C4-2B (cell line): ENCODE results near the gene MTSS2.

Experiments used
- H3K27ac ChIP-seq: fragments of 450-650 bp; 2 replicates; pipeline ENCODE4 v1.5.1; 2017
- ZFX ChIP-seq: fragments of 450-650 bp; IDR thresholded peaks from 2 replicates; pipeline ENCODE4 v1.6.1; 2017
- TF ChIP-seq, protein P1 (sequence below): fragments of 450-650 bp; conservative IDR thresholded peaks from 2 replicates; pipeline ENCODE4 v1.5.1; 2017; ENCODE audit warnings: mild to moderate bottlenecking

Gene MTSS2

DNA sequence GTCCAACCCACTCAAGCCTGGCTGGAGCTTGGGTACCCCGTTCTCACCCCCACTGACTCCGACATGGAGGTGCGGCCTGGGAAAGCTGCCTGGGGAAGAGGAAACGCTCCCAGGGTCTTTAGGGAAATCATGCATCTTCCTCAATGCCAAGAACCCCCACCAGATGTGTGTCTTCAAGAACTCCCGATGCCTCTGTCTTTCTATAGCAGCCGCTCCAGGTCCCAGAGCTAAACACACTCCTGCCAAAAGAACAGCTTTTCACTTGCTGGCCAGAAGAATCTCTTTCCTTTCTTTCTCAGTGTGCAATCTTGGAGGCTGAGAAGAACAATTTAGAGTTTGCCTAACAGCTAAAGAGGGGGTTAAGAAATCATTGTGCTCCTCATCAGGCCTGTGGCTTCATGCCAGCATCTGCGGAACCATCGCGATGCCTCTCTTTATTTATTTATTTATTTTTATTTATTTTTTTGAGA is 41.1 kb upstream of the MTSS2 start:
- TF ChIP-seq, protein P1, sequence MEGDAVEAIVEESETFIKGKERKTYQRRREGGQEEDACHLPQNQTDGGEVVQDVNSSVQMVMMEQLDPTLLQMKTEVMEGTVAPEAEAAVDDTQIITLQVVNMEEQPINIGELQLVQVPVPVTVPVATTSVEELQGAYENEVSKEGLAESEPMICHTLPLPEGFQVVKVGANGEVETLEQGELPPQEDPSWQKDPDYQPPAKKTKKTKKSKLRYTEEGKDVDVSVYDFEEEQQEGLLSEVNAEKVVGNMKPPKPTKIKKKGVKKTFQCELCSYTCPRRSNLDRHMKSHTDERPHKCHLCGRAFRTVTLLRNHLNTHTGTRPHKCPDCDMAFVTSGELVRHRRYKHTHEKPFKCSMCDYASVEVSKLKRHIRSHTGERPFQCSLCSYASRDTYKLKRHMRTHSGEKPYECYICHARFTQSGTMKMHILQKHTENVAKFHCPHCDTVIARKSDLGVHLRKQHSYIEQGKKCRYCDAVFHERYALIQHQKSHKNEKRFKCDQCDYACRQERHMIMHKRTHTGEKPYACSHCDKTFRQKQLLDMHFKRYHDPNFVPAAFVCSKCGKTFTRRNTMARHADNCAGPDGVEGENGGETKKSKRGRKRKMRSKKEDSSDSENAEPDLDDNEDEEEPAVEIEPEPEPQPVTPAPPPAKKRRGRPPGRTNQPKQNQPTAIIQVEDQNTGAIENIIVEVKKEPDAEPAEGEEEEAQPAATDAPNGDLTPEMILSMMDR, result no peak
- no peak for TF ChIP-seq ZFX
- H3K27ac ChIP-seq, result no peak overlapping the region

DNA sequence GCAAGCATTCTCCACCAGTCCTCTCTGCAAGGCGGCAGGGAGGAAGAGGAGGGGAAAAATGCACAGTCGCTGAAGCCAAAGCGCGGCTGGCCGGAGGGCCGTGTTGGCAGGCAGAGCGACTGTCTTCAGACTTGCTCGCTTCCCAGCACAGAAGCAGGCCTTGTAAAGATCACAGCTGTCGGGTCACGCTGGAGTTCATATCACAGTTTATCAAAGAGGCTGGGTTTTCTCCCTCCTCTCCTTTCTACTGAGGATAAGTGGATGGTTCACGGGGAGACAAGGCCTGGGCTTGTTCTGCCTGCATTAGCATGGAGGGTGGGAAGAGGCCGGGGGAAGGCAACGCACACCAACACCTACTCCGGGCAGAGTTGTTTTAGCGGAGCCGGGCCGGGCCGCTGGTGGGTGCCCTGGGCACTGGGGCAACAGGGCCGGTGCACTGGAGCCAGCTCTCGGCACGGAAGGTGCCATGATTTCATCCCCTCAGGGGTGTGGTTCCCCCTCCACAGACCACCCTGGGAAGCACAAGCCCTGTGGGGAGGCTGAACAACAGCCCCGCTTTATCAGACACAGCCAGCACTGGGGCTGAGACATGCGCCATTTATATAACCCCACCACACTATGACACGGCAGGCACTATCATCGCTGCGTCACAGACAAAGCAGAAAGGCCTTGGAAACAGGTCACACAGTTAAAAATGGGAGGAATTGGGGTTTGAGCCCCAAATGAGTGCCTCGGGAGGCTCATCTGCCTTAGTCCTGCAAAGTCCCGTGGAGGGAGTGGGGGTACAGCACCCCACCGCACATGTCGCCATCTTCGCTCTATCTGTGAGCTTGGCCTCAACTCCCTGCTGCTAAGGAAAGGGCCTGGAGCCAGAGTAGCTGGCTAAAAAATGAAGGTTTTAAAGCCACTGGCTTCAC is 40.3 kb upstream of the MTSS2 start:
- TF ChIP-seq ZFX, result no peak
- TF ChIP-seq, protein P1, result no peak
- H3K27ac ChIP-seq, result no peak overlapping the region

DNA sequence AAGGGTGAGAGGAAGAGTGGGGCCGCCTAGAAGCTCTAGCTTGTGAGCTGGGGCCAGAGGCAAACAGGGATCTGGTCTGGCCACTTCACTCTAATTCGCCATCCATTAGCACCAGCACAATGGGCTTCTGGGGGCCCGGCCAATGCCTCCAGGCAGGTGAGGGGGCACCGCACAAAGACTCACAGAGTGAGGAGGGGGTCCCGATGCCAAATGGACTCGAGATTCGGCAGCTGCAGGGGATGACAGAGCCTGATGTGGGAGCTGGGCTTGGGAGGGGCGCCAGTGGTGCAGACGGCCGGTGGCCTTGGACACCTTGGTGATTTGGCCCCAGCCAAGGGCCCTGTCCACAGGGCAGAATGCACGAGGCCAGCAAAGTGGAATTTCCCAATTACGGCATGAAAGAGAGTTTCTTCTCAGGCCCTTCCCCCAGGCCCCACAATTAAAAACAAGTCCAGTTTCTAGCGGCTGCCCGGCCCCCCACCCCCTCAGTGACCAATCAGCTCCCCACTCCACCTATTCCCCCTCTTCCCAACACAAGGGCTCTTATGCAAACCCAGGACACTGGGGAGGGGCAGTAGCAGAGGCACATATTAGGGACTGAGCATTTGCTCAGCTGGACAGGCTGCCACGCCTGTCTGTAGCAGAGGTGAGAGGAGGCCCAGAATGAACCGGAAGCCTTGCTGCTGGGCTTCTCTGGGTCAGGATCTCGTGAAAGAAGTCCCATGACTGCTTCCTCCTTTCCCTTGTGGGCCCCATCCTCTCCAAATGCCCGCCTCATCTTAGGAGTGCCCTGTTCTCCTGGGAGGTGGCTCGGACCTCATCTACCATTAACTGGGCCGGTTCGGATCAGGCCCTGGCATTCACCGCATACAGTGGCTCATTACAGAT is 39.4 kb upstream of the MTSS2 start:
- H3K27ac ChIP-seq, result no peak overlapping the region
- no peak for TF ChIP-seq ZFX
- TF ChIP-seq, protein P1, result no peak

DNA sequence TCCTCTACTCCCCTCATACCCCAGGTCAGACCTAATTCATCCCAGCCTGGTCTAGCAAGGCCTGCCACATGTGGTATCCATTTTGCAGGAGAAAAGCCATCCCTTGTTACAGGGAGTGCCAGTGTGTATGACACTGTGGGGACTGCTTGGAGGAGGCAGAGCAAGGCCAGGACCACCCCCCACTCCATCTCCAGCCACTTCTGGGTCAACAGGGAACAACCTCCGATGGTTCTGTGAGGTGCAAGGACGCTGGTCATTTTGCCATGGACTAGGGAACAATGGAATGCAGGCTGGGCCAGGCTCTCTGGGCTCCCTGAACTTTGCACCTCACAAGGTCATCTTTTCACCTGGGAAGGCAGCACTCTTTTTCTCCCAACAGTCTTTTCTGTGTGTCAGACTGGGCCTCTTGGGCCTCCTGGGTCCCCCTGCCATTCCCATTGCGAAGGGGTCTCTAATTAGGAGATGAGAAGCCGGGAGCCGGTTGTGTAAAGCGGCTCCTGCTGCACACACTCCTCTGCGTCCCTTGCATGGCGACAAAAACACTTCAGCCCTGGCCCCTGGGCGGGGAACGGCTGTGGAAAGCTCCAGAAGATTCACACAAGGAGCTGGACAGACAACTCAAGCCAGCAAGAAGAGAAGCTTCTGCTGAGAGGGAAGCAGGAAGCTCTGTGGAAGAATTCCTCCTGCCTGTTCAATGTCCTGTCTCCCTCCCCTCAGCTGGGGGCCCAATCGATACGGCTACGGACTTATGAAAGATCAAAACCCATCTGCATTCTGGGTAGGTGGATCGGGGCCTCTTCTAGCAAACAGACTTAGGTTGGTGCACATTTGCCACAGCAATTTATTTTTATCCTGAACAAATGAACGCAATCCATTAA is 38.5 kb upstream of the MTSS2 start:
- no peak overlapping the region for H3K27ac ChIP-seq
- TF ChIP-seq, protein P1, result no peak
- no peak for TF ChIP-seq ZFX

DNA sequence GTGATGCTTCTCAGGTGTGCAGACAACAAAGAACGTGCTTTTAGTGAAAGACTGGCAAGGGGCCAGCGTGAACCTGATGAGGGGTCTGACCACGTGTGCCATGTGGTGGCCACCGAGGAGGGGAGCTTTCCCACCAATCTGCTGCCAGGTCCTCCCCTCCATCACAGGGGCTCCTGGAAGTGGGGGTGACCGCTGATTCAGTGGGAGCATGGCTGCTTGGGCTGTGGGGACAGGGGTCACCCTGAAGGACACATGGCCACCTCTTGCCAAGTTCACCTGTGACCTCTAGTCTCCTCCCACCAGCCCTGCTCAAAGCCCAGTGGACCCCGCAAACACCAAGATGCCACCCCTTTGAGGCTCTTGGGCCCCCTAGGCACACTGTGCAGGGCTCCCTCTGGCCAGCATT is 37.9 kb upstream of the MTSS2 start:
- TF ChIP-seq, protein P1, result no peak
- no peak for TF ChIP-seq ZFX
- no peak overlapping the region for H3K27ac ChIP-seq

DNA sequence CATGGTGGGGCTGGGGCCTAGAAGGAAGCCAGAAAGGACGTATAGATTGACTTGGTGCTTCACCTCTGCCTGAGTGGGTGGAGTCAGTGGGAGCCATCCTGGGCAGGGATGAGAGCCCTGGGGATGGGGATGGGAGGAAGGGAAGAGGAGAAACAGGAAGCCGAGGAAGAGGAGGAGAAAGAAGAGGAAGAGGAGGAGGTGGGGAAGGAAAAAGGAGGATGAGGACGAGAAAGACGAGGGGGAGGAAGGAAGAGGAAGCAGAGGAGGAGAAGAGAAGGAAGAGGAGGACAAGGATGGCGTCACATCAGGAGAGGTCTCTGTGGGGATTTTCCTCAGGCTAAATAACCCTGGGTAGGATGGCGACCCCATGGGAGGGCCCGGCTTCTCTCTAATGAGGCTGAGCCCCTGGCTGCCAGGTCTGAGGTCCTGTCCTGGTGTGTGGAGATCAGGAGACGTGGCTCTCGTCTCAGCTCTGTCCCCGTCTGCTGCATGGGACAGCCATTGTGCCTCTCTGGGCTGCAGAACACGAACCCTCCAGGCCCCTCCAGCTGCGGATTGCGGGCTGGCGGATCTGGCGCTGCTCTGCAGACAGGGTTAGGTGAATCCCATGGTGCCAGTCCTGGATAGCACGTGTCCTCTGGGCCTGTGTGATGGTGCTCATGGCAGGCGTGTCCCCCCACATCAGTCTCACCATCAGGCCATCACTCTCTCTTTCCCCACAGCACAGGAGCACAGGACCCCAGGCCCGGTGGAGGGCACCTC is 35.5 kb upstream of the MTSS2 start:
- H3K27ac ChIP-seq, result no peak overlapping the region
- TF ChIP-seq, protein P1, result no peak
- TF ChIP-seq ZFX, result no peak
